Endothelial cell of umbilical vein (primary cell): ENCODE measurements around the gene PRDM16. TPM values are rescaled to one million over a fixed set of nuclear protein-coding genes. Genes with fewer than 3 reads are reported as not detected.

ENCODE experiments used
- BruUV-seq: library from RNA; stranded (reverse); fragments of 400-500 nt; replicated peaks from 2 replicates; lab custom pipeline; 2021; lab: Mats Ljungman, UMichigan
- CTCF ChIA-PET: fragments of 300-600, 350-600 bp; sonication (Branson Sonifier 250); formaldehyde crosslinking; loops from one replicate; lab custom pipeline; 2021; ENCODE audit warnings: antibody characterized with exemption, inconsistent platforms; lab: Charles Lee
- POLR2A ChIA-PET: fragments of 300-600, 350-600 bp; sonication (Branson Sonifier 250); formaldehyde crosslinking; loops from one replicate; lab custom pipeline; 2021; ENCODE audit warnings: antibody characterized with exemption, inconsistent platforms; lab: Charles Lee
- DNase-seq: peaks from one replicate; pipeline ENCODE4 v3.0.0-alpha.2; 2011; ENCODE audit warnings: low read depth, low spot score
- FAIRE-seq: peaks from 2 replicates; lab custom pipeline; 2011; peaks lifted over from hg19 to GRCh38; lab: Jason Lieb, UNC
- H2AFZ ChIP-seq: 2 replicates; pipeline ENCODE4 v1.6.0; 2012; ENCODE audit warnings: low read depth, low read length, control low read depth, inconsistent platforms
- H3K27ac ChIP-seq: 2 replicates; pipeline ENCODE4 v1.5.1; 2011; ENCODE audit warnings: low read depth, mild to moderate bottlenecking, control low read depth, low read length, moderate library complexity; ENCODE audit not compliant: insufficient read depth
- H3K27me3 ChIP-seq, 2 experiments: 2 replicates each; pipeline versions ENCODE4 v1.6.0 to v1.6.1; 2011; ENCODE audit warnings: low read length in 2 of 2, mixed read lengths in 1 of 2; ENCODE audit not compliant: control insufficient read depth in 2 of 2, insufficient read depth in 2 of 2
- H3K36me3 ChIP-seq, 2 experiments: 2 replicates in 1 of 2; 3 replicates in 1 of 2; pipeline ENCODE4 v1.5.1; 2011; ENCODE audit warnings: low read length in 2 of 2, mild to moderate bottlenecking in 1 of 2, moderate library complexity in 1 of 2; ENCODE audit not compliant: control insufficient read depth in 2 of 2, insufficient read depth in 2 of 2; ENCODE audit errors: extremely low read depth in 1 of 2
- H3K4me1 ChIP-seq: 3 replicates; pipeline ENCODE4 v1.5.1; 2011; ENCODE audit warnings: mild to moderate bottlenecking, low read length; ENCODE audit not compliant: control insufficient read depth, insufficient read depth; ENCODE audit errors: extremely low read depth
- H3K4me2 ChIP-seq: 2 replicates; pipeline ENCODE4 v1.6.1; 2011; ENCODE audit warnings: low read length, control low read depth, mixed read lengths; ENCODE audit not compliant: insufficient read depth
- H3K4me3 ChIP-seq, 3 experiments: fragments of 200-600 bp in 1 of 3; sonication (generic), shearing (Covaris generic) in 1 of 3; replicated peaks in 1 of 3; 2 replicates each; pipeline ENCODE4 v1.5.1; 2011 to 2016; ENCODE audit warnings: control low read depth in 3 of 3, low read length in 3 of 3, mild to moderate bottlenecking in 2 of 3, inconsistent platforms in 1 of 3, low read depth in 1 of 3, moderate library complexity in 1 of 3; ENCODE audit not compliant: insufficient read depth in 1 of 3
- H3K79me2 ChIP-seq: 2 replicates; pipeline ENCODE4 v1.6.0; 2012; ENCODE audit warnings: low read length, inconsistent platforms; ENCODE audit not compliant: control insufficient read depth, insufficient read depth
- H3K9ac ChIP-seq: replicated peaks from 2 replicates; pipeline ENCODE3; 2011; ENCODE audit warnings: low read length, control low read depth; ENCODE audit not compliant: insufficient read depth; ENCODE audit errors: extremely low read depth
- H3K9me1 ChIP-seq: replicated peaks from 3 replicates; pipeline ENCODE4 v1.6.0; 2011; ENCODE audit warnings: mild to moderate bottlenecking, low read length; ENCODE audit not compliant: control insufficient read depth, insufficient read depth; ENCODE audit errors: extremely low read depth
- H3K9me3 ChIP-seq: replicated peaks from 2 replicates; pipeline ENCODE4 v1.5.1; 2012; ENCODE audit warnings: low read length, inconsistent platforms; ENCODE audit not compliant: control insufficient read depth, insufficient read depth
- H4K20me1 ChIP-seq: replicated peaks from 2 replicates; pipeline ENCODE3; 2011; ENCODE audit warnings: mild to moderate bottlenecking, low read length; ENCODE audit not compliant: control insufficient read depth, insufficient read depth; ENCODE audit errors: extremely low read depth
- CTCF ChIP-seq, 2 donors: IDR thresholded peaks; 1 replicate in 1 of 2; 2 replicates in 1 of 2; pipeline ENCODE4 v1.5.1; 2011; ENCODE audit warnings: low read length in 2 of 2, mild to moderate bottlenecking in 2 of 2, moderate library complexity in 2 of 2, control low read depth in 1 of 2, inconsistent platforms in 1 of 2, low read depth in 1 of 2; ENCODE audit not compliant: insufficient read depth in 1 of 2; ENCODE audit errors: extremely low read depth in 1 of 2
- EZH2 ChIP-seq: IDR thresholded peaks from 2 replicates; pipeline ENCODE4 v1.6.1; 2012; ENCODE audit warnings: borderline replicate concordance, low read depth, mild to moderate bottlenecking, moderate library complexity, low read length, inconsistent platforms; ENCODE audit not compliant: severe bottlenecking
- FOS ChIP-seq: IDR thresholded peaks from 2 replicates; pipeline ENCODE4 v1.6.1; 2011; ENCODE audit warnings: mild to moderate bottlenecking, low read length, moderate library complexity, borderline replicate concordance; ENCODE audit not compliant: insufficient read depth
- GATA2 ChIP-seq: IDR thresholded peaks from 2 replicates; pipeline ENCODE4 v1.7.0; 2011; ENCODE audit warnings: low read depth, mild to moderate bottlenecking, moderate library complexity, mixed read lengths, low read length; ENCODE audit not compliant: insufficient read length, insufficient read depth
- JUN ChIP-seq: IDR thresholded peaks from 2 replicates; pipeline ENCODE4 v1.6.1; 2011; ENCODE audit warnings: borderline replicate concordance, low read depth; ENCODE audit not compliant: insufficient read length, insufficient read depth
- MAX ChIP-seq: IDR thresholded peaks from 2 replicates; pipeline ENCODE4 v1.6.1; 2011; ENCODE audit not compliant: insufficient read depth, insufficient read length
- MYC ChIP-seq: IDR thresholded peaks from one replicate; pipeline ENCODE4 v1.6.1; 2011; ENCODE audit warnings: mild to moderate bottlenecking, low read depth, low read length
- POLR2A ChIP-seq: IDR thresholded peaks from 2 replicates; pipeline ENCODE4 v1.6.1; 2012; ENCODE audit warnings: low read depth, mild to moderate bottlenecking, control low read depth, low read length
- POLR2AphosphoS5 ChIP-seq: IDR thresholded peaks from 2 replicates; pipeline ENCODE4 v1.6.1; 2012; ENCODE audit warnings: low read depth, mild to moderate bottlenecking, control low read depth, low read length, moderate library complexity; ENCODE audit not compliant: insufficient read depth
- dilution Hi-C: fragments of 300-500 bp; cut with MboI; formaldehyde crosslinking; loops from one replicate; pipeline ENCODE4 v1.15.0; 2019; ENCODE audit warnings: low sequenced_read_pairs; ENCODE audit not compliant: extremely low pct_ligation_motif_present
- intact Hi-C: fragments of 100-400 bp; cut with micrococcal nuclease; formaldehyde crosslinking; loops from one replicate; pipeline ENCODE4 v1.10.0; 2022
- polyA plus RNA-seq, 4 experiments: library from polyadenylated mRNA; depleted of rRNA in 3 of 4; stranded (reverse) in 3 of 4; unstranded in 1 of 4; fragments of >200 nt; gene quantifications; 2 replicates each; pipeline versions ENCODE4 v1.2.1 to v1.2.3, GENCODE V29; 2011 to 2012; ENCODE audit warnings: missing spikeins in 1 of 4
- total RNA-seq: library from RNA; stranded (reverse); gene quantifications from 2 replicates; pipeline ENCODE4 v1.2.3, GENCODE V29; 2021

The PRDM16 gene
- total and polyA plus RNA-seq, 2 donors (not counting 3 experiments of a cell fraction or from before 2014, with no cell fraction given): not detected

- no peak for DNase-seq
- H3K4me3 ChIP-seq: no peak overlapping the region
Observed at GRCh38 chr1:3369446-3370076, 300.6 kb downstream of the PRDM16 start.

More at GRCh38 chr1:3369446-3370076, 300.6 kb downstream of the PRDM16 start:
- Histone ChIP-seq H2AFZ (no peak overlapping the region), H3K9ac (no peak overlapping the region), H3K9me1 (no peaks in the 10 kb centered on the region), H4K20me1 (no peaks in the 10 kb centered on the region), H3K79me2 (no peaks in the 10 kb centered on the region), H3K9me3 (no peaks in the 10 kb centered on the region), H3K4me1 (no peaks in the 10 kb centered on the region), H3K27ac (no peak overlapping the region), H3K4me2 (no peak overlapping the region), H3K36me3 (no peaks in the 10 kb centered on the region), H3K27me3 (no peaks in the 10 kb centered on the region)
- no TSS peak for BruUV-seq
- intact Hi-C loops (no loop called here), dilution Hi-C loops (no loop called here)
- no peak for TF ChIP-seq POLR2A
- TF ChIP-seq JUN: no peak
- no peak for TF ChIP-seq EZH2
- no peak for TF ChIP-seq MYC
- TF ChIP-seq GATA2: no peak
- TF ChIP-seq MAX: no peak
- TF ChIP-seq CTCF (IDR thresholded peaks at IDR 0.05; ENCODE audit: extremely low read depth in 1 of 2, insufficient read depth in 1 of 2, low read depth in 1 of 2, low read length in 2 of 2): no peak
- no peak for TF ChIP-seq FOS
- no peak for TF ChIP-seq POLR2AphosphoS5
- ChIA-PET POLR2A (no interaction called here), CTCF (no interaction called here)
- FAIRE-seq: no peak
